CD4-positive, alpha-beta T cell (primary cell): ENCODE measurements around the gene GPC5. TPM values are rescaled to one million over a fixed set of nuclear protein-coding genes. Genes with fewer than 3 reads are reported as not detected.

Experiments
- ATAC-seq: fragments of 200-7000 bp; cut with Tn5 transposase; one replicate; pipeline ENCODE4 v1.10.0; 2022; ENCODE audit warnings: mild to moderate bottlenecking; ENCODE audit not compliant: poor library complexity
- CTCF ChIA-PET: fragments of 350-600 bp; sonication (Branson Sonifier 250); formaldehyde crosslinking; loops from one replicate; lab custom pipeline; 2021; ENCODE audit warnings: antibody characterized with exemption, inconsistent platforms; lab: Charles Lee
- POLR2A ChIA-PET: fragments of 350-600 bp; sonication (Branson Sonifier 250); formaldehyde crosslinking; loops from one replicate; lab custom pipeline; 2021; ENCODE audit warnings: antibody characterized with exemption, inconsistent platforms; lab: Charles Lee
- DNase-seq, 14 experiments: peaks; one replicate each; pipeline ENCODE4 v3.0.0-alpha.2; 2013 to 2020; ENCODE audit warnings: mixed read lengths in 2 of 14
- H3K27ac ChIP-seq, 2 donors: one replicate each; pipeline versions ENCODE4 v1.5.1 to v1.7.0; 2013; ENCODE audit warnings: low read length in 2 of 2, low read depth in 1 of 2, mild to moderate bottlenecking in 1 of 2
- H3K27me3 ChIP-seq, 2 experiments: 1 replicate in 1 of 2; 2 replicates in 1 of 2; pipeline versions ENCODE4 v1.6.1 to v1.7.0; 2013; ENCODE audit warnings: low read length in 2 of 2, control low read depth in 1 of 2, mild to moderate bottlenecking in 1 of 2, moderate library complexity in 1 of 2; ENCODE audit not compliant: insufficient read depth in 2 of 2, control insufficient read depth in 1 of 2
- H3K36me3 ChIP-seq: one replicate; pipeline ENCODE4 v1.6.1; 2013; ENCODE audit warnings: low read length, control low read depth; ENCODE audit not compliant: insufficient read depth
- H3K4me1 ChIP-seq: one replicate; pipeline ENCODE4 v1.6.1; 2013; ENCODE audit warnings: low read length, control low read depth; ENCODE audit not compliant: insufficient read depth
- H3K4me3 ChIP-seq: one replicate; pipeline ENCODE4 v1.5.1; 2013; ENCODE audit warnings: mild to moderate bottlenecking, low read length, moderate library complexity
- H3K9me3 ChIP-seq, 2 experiments: 1 replicate in 1 of 2; 2 replicates in 1 of 2; pipeline versions ENCODE4 v1.6.1 to v1.7.0; 2013; ENCODE audit warnings: low read length in 2 of 2, mild to moderate bottlenecking in 2 of 2, control low read depth in 1 of 2, moderate library complexity in 1 of 2; ENCODE audit not compliant: control insufficient read depth in 1 of 2, insufficient read depth in 1 of 2
- H3K27ac Mint-ChIP-seq: one replicate; pipeline ENCODE4 v1.8.0; 2020; ENCODE audit warnings: mixed read lengths
- H3K27me3 Mint-ChIP-seq: one replicate; pipeline ENCODE4 v1.8.0; 2021; ENCODE audit warnings: mixed read lengths
- H3K36me3 Mint-ChIP-seq: one replicate; pipeline ENCODE4 v1.8.0; 2021; ENCODE audit warnings: low read depth, mixed read lengths
- H3K4me1 Mint-ChIP-seq: one replicate; pipeline ENCODE4 v1.8.0; 2021; ENCODE audit warnings: low read depth, mixed read lengths
- H3K4me3 Mint-ChIP-seq: one replicate; pipeline ENCODE4 v1.8.0; 2020; ENCODE audit warnings: mild to moderate bottlenecking, mixed read lengths
- H3K9me3 Mint-ChIP-seq: one replicate; pipeline ENCODE4 v1.8.0; 2020; ENCODE audit warnings: mixed read lengths
- intact Hi-C, 2 experiments: fragments of 100-400 bp; cut with DNase I in 1 of 2; cut with micrococcal nuclease in 1 of 2; formaldehyde crosslinking; loops; one replicate each; pipeline versions ENCODE4 v1.15.1 to v1.9.0; 2023 to 2025; cut with DNase I, micrococcal nuclease
- total RNA-seq, 174 experiments: library from RNA in 2 of 174; stranded (reverse) in 2 of 174; gene quantifications; one replicate each; pipeline ENCODE4 v1.2.3 and lab custom pipeline; 2021 to 2026
- TF ChIP-seq, protein P1 (sequence below): fragments of 200-600 bp; IDR thresholded peaks from one replicate; pipeline ENCODE4 v1.8.0; 2022; ENCODE audit warnings: antibody characterized with exemption, mild to moderate bottlenecking

GPC5 gene
- total RNA-seq, 2 experiments from 2014 or later, result not detected

DNA sequence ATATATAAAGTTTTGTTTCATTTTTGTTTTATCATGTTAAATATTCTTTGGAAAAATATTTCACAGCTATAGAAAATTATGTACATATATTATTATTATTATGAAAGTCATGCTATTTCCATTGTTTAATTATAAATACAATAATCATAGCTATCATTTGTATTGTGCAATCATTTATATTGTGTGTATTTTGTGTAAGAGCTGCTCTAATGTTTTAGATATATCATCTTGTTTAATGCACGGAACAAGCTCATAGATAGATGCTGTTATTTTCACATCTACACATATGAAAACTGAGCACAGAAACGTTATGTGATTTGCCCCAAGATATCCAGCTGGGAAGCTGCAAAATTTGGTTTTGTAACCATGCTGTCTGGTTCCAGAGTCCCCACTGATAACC, 111.6 kb downstream of the GPC5 start:
- Mint-ChIP-seq H3K9me3 (peaks cover 2% of the 10 kb centered on the region), H3K27ac (no peak overlapping the region), H3K4me3 (no peak overlapping the region), H3K27me3 (no peaks in the 10 kb centered on the region), H3K36me3 (no peaks in the 10 kb centered on the region), H3K4me1 (no peaks in the 10 kb centered on the region)
- intact Hi-C loops, result no loop called here
- ChIA-PET CTCF (no interaction called here), POLR2A (no interaction called here)
- DNase-seq (no peak), ATAC-seq (no peak)
- no peak overlapping the region for H3K4me3 ChIP-seq
- H3K36me3 ChIP-seq, result no peaks in the 10 kb centered on the region
- H3K4me1 ChIP-seq, result no peaks in the 10 kb centered on the region
- H3K27ac ChIP-seq, result no peak overlapping the region
- no peaks in the 10 kb centered on the region for H3K9me3 ChIP-seq
- TF ChIP-seq, protein P1, sequence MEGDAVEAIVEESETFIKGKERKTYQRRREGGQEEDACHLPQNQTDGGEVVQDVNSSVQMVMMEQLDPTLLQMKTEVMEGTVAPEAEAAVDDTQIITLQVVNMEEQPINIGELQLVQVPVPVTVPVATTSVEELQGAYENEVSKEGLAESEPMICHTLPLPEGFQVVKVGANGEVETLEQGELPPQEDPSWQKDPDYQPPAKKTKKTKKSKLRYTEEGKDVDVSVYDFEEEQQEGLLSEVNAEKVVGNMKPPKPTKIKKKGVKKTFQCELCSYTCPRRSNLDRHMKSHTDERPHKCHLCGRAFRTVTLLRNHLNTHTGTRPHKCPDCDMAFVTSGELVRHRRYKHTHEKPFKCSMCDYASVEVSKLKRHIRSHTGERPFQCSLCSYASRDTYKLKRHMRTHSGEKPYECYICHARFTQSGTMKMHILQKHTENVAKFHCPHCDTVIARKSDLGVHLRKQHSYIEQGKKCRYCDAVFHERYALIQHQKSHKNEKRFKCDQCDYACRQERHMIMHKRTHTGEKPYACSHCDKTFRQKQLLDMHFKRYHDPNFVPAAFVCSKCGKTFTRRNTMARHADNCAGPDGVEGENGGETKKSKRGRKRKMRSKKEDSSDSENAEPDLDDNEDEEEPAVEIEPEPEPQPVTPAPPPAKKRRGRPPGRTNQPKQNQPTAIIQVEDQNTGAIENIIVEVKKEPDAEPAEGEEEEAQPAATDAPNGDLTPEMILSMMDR, result no peak
- H3K27me3 ChIP-seq, result no peaks in the 10 kb centered on the region

GRCh38 chr13:91513790-91514189, 115.4 kb downstream of the GPC5 start:
- ATAC-seq, result no peak
- POLR2A ChIA-PET, result no interaction called here
- H3K27me3 Mint-ChIP-seq, result no peaks in the 10 kb centered on the region

GRCh38 chr13:91516799-91517198, 118.4 kb downstream of the GPC5 start:
- no peak overlapping the region for H3K4me3 Mint-ChIP-seq
- H3K27me3 Mint-ChIP-seq, result no peaks in the 10 kb centered on the region
- ChIA-PET POLR2A (no interaction called here), CTCF (no interaction called here)
- H3K9me3 ChIP-seq, result no peaks in the 10 kb centered on the region
- H3K4me1 Mint-ChIP-seq, result no peaks in the 10 kb centered on the region
- no peaks in the 10 kb centered on the region for H3K27me3 ChIP-seq
- intact Hi-C loops, result no loop called here
- no peak for ATAC-seq
- no peak overlapping the region for H3K4me3 ChIP-seq
- TF ChIP-seq, protein P1, result no peak
- no peak overlapping the region for H3K27ac Mint-ChIP-seq
- no peaks in the 10 kb centered on the region for H3K9me3 Mint-ChIP-seq
- no peak for DNase-seq
- H3K36me3 Mint-ChIP-seq, result no peaks in the 10 kb centered on the region
- no peaks in the 10 kb centered on the region for H3K4me1 ChIP-seq
- H3K36me3 ChIP-seq, result no peaks in the 10 kb centered on the region
- no peak overlapping the region for H3K27ac ChIP-seq

More at GRCh38 chr13:91513790-91514189, 115.4 kb downstream of the GPC5 start:
- no peak overlapping the region for H3K4me3 Mint-ChIP-seq
- no peaks in the 10 kb centered on the region for H3K4me1 ChIP-seq
- no peak overlapping the region for H3K4me3 ChIP-seq
- DNase-seq, result no peak
- H3K36me3 ChIP-seq, result no peaks in the 10 kb centered on the region
- no peak overlapping the region for H3K27ac Mint-ChIP-seq
- H3K36me3 Mint-ChIP-seq, result no peaks in the 10 kb centered on the region
- no peaks in the 10 kb centered on the region for H3K27me3 ChIP-seq
- CTCF ChIA-PET, result no interaction called here
- no peaks in the 10 kb centered on the region for H3K9me3 Mint-ChIP-seq
- intact Hi-C loops, result no loop called here
- H3K4me1 Mint-ChIP-seq, result no peaks in the 10 kb centered on the region
- H3K27ac ChIP-seq, result no peak overlapping the region
- no peaks in the 10 kb centered on the region for H3K9me3 ChIP-seq
- TF ChIP-seq, protein P1, result no peak
